Ureter (tissue), 1 donor: ENCODE data around the gene ABRACL. TPM values are rescaled to one million over a fixed set of nuclear protein-coding genes. Genes with fewer than 3 reads are reported as not detected.
"Not testable (repeated sequence)": the region's sequence is repeated elsewhere in the genome, so short reads cannot be mapped to it uniquely, and the experiment has no call there.

Experiments
- DNase-seq: peaks from one replicate; pipeline ENCODE4 v3.0.0-alpha.2; 2020; ENCODE audit warnings: low spot score
- total RNA-seq: library from RNA; stranded (reverse); gene quantifications from one replicate; pipeline ENCODE4 v1.2.4, GENCODE V29; 2023
- donor health status: DM: yes; HTN: yes; CAD: no.

Gene ABRACL, protein sequence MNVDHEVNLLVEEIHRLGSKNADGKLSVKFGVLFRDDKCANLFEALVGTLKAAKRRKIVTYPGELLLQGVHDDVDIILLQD
- 42.1 TPM for total RNA-seq

GRCh38 chr6:139028658-139029469, at the start of gene ABRACL:
TSS of gene ABRACL (plus strand) at chr6:139028745. CDS start at chr6:139034161, 5,416 bp downstream.
- peak; percentile 73 for DNase-seq

DNA sequence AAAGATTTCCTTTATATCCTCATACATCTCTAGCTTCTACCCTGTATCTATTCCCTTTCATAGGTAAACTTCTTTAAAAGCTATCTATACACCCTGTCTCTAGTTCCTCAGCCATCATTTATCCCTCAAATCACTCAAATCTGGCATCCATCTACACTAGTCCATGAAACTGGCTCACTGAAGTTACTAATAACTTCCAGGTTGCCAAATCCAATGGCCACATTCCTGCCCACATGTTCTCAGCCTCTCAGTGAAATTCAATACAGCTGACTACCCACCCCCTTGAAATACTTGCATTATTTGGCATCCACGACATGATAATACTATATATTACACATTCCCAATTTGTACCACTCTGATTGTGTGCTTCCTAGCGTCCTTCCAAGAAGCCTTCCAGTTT, 49.2 kb upstream of the ABRACL start:
- DNase-seq = no peak

- no peak for DNase-seq
Observed at GRCh38 chr6:138979813-138980668, 48.5 kb upstream of the ABRACL start.

DNA sequence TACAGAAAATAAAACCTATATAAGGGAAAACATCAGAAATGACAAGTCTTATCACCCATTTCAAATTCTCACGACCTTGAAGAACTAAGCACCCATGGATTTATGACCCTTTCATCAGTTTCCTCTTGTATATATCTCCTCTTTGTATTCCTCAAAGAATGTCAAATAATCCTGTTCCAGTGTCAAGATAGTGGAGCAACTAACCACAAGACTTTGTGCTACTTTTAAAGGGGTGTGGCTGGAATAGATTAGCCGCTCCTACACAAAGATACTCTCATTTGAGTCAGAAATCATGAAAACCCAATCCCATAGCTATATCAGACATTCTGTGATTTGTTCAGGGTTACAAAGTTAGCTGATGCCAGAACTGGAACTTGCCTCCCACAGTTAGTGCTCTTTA, 47.1 kb upstream of the ABRACL start:
- no peak for DNase-seq

GRCh38 chr6:138986578-138986977, 42.0 kb upstream of the ABRACL start:
- DNase-seq = no peak

- DNase-seq = no peak
Observed at GRCh38 chr6:138987080-138987642, 41.4 kb upstream of the ABRACL start.

DNA sequence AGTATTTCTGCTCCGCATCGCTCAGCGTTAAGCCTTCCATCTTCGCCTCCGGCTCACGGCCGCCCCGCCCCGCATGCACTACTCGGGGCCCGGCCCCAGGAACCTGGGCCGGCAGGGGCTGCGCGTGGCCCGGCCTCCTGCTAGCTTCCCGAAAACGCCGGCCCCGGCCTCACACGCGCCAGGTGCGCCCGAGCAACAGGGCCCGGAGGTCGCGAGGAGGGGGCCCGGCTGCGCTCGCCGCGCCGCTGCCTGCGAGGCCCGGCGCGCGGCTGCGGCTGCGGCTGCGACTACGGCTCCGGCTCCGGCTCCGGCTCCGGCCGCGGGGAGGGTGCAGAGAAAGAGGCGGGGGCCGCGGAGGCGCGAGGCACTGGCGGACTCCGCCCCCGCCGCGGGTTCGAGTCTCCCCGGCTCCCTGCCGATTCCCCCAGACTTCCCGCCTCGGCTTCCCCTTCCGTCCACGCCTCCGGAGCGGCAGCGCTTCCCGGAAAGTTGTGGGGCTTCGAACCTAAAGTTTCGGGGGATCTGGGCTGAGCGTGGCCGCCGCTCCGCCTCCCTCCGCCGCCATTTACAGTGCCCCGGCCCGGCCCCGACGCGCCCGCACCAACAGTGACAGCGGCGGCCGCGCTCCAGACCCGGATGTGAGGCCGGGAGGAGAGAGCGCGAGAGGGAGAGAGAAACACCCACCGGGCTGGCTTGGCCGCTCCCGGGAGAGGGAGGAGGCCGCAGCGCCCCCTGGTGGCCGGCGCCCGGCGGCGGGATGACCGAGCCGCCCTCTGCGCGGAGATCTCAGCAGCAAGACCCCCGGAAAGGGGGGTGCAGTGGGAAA, 40.7 kb upstream of the ABRACL start, which contains the start of gene REPS1:
TSS of gene REPS1 (minus strand) at position 611 of the 826 bp plus-strand sequence. CDS start at position 40, 571 bp downstream.
- DNase-seq = peak; percentile 92

DNA sequence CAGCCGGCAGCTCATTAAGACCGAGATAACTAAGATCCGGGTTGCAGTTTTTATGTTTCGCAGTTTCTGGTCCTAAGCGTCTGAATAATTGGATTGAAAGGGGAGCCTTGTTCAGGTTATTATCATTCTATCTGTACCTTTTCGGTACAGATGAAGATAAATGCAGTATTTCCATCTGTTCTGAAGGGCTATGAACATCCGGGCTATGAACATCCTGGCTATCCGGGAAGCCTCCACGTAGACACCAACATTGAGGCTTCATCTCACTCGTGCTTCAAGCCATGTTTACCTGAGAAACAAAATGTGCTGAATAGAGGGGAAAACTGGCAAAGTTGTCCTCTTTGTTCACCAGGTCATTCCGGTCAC, 40.1 kb upstream of the ABRACL start:
- no peak for DNase-seq

DNA sequence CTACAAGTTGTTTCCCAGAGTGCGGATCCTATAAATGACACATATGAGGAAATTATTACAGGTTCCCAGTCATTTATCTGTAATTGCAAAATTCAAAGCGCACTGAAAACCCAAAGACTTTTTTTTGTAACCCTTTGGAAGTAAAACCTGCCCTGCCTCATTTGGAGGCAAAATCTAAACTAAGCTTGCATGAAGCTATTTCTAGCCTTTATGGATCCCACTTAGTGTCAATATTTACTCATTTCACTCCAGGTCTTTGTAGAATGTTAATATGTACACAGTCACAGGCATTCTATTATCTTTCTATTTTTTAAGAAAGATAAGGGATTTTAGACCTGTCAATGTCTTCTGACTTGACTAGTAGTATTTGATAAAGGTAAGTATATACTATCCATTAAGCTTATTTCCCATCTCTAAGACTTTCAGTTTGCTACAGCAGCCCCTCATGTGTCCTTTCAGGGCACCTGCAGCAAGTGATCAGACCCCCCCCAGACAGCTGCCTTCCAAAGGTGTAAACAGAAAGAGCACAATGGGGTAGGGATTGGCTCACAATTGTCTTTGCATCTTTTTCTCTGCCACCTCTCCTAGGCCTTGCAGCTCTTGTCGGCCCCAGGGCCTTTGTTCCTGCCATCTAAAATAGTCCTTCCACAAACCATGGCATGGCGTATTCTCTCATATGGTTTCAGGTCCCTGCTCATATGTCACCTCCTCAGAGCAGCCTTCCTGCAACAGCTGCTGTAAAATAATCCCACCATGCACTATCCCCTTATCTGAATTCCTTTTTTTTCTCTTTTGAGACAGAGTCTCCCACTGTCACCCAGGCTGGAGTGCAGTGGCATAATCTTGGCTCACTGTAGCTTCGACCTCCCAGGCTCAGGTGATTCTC, 39.2 kb upstream of the ABRACL start:
- DNase-seq = no peak

GRCh38 chr6:138991206-138991605, 37.3 kb upstream of the ABRACL start:
- DNase-seq = no peak

DNA sequence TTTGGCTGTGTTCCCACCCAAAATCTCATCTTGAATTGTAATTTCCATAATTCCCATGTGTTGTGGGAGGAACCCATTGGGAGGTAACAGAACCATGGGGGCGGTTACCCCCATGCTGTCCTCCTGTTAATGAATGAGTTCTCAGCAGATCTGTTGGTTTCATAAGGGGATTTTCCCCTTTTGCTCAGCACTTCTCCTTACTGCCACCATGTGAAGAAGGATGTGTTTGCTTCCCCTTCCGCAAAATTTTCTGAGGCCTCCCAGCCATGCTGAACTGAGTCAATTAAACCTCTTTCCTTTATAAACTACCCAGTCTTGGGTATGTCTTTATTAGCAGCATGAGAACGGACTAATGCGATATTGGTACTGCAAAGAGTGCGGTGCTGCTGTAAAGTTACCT, 35.6 kb upstream of the ABRACL start:
- DNase-seq = not testable (repeated sequence)

DNA sequence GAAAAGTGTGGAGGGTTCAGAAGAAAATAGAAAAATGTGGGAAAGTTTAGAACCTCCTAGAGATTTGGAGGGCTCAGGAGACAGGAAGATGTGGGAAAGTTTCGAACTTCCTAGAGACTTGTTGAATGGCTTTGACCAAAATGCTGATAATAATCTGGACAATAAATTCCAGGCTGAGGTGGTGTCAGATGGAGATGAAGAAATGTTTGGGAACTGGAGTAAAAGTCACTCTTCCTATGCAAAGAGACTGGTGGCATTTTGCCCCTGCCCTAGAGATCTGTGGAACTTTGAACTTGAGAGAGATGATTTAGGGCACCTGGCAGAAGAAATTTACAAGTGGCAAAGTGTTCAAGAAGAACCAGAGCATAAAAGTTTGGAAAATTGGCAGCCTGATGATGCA, 35.1 kb upstream of the ABRACL start:
- not testable (repeated sequence) for DNase-seq

- no peak for DNase-seq
Observed at GRCh38 chr6:138996524-138996923, 32.0 kb upstream of the ABRACL start.

GRCh38 chr6:138997136-138997535, 31.4 kb upstream of the ABRACL start:
- DNase-seq = no peak

- no peak for DNase-seq
Observed at GRCh38 chr6:138999949-139000725, 28.4 kb upstream of the ABRACL start.

DNA sequence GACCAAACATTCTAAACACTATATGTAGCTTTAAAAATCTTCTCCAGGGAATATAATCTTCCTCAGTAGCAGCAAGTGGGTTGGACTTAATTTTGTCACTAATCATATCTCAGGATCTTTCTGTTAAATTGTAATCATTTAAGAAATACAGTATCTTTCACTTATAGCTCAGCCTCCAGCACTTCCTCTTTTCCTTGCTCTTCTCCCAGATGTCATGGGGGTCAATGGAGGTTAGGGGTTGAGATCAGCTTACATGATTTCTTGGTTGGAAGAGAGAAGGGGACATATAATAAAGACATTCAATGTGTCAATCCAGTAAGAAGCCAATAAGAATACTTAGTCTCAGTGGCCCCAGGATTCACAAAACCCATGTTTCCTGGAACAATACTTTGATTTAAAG, 24.8 kb upstream of the ABRACL start:
- DNase-seq = no peak

- DNase-seq = no peak
Observed at GRCh38 chr6:139006477-139006876, 22.1 kb upstream of the ABRACL start.

GRCh38 chr6:139007428-139007827, 21.1 kb upstream of the ABRACL start:
- DNase-seq = no peak

DNA sequence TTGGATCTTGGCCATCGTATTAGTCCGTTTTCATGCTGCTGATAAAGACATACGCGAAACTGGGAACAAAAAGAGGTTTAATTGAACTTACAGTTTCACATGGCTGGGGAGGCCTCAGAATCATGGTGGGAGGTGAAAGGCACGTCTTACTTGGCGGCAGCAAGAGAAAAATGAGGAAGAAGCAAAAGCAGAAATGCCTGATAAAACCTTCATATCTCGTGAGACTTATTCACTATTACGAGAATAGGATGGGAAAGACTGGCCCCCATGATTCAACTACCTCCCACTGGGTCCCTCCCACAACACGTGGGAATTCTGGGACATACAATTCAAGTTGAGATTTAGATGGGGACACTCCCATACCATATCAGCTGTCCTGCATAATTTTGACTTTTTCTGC, 20.4 kb upstream of the ABRACL start:
- DNase-seq = no peak

DNA sequence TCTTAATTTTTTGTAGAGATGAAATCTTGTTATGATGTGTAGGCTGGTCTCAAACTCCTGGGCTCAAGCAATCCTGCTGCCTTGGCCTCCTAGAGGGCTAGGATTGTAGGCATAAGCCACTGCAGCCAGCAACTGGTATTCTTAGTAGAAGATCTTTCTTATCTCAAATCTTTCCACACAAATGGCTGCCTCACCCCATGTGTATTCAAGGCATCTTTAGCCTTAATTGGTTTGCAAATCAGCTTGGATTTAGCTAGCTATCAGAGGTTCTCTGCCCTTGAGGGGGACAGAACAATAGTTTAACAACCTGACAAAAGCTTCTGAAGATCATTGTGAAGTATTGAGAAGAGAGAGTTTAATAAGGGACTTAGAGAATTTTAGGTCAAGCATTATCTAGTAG, 17.9 kb upstream of the ABRACL start:
- no peak for DNase-seq
